ENCODE measurements around the gene MYO1B. TPM values are rescaled to one million over a fixed set of nuclear protein-coding genes. Genes with fewer than 3 reads are reported as not detected.

The MYO1B gene
- total RNA-seq, 1 experiment from 2014 or later, result 43.2 TPM

DNA sequence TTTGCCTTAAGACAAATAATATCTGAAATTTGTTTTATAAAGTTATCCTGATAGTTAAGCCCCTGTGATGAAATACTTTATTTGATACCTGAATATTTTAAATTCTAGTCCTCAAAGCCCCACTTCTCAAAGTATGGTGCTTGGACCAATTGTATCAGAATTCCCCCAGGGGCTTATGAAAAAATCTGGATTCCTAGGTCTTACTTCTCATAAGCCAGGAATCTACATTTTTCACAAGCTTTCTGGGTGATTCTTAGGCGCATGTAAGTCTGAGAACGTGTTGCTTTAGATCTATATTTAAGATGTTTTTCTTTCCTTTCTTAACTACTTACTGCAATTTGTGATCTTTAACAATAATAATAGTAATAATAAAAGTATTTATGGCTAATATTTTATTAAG is 53.1 kb downstream of the MYO1B start:
- Histone ChIP-seq H4K5ac (ENCODE audit: insufficient read length, low read depth, low read length) (no peak overlapping the region), H3K23ac (ENCODE audit: insufficient read length, low read depth, low read length) (no peak overlapping the region), H3K27me3 (ENCODE audit: insufficient read depth, low read length) (no peaks in the 10 kb centered on the region), H3K4me1 (ENCODE audit: insufficient read depth, low read length) (no peaks in the 10 kb centered on the region), H3K56ac (ENCODE audit: insufficient read length, low read depth, low read length) (no peak overlapping the region), H3K79me1 (ENCODE audit: insufficient read depth, low read depth, low read length, poor library complexity, severe bottlenecking) (peaks cover 6% of the 10 kb centered on the region), H2AK5ac (ENCODE audit: insufficient read length, low read length) (no peak overlapping the region), H3K9me3 (ENCODE audit: control insufficient read depth, low read depth, low read length) (no peaks in the 10 kb centered on the region), H4K8ac (replicated peaks; ENCODE audit: insufficient read length, low read depth, low read length) (no peak overlapping the region), H3K4me2 (ENCODE audit: insufficient read depth, insufficient read length, low read length) (no peak overlapping the region), H2BK120ac (ENCODE audit: low read depth, low read length, poor library complexity, severe bottlenecking) (no peak overlapping the region), H3K4ac (ENCODE audit: low read depth, low read length) (no peak overlapping the region), H2AFZ (ENCODE audit: low read length) (no peak overlapping the region), H3K23me2 (ENCODE audit: insufficient read length, low read depth, low read length, poor library complexity, severe bottlenecking) (no peaks in the 10 kb centered on the region), H2BK20ac (ENCODE audit: low read depth, low read length, poor library complexity, severe bottlenecking) (no peak overlapping the region), H3K18ac (ENCODE audit: insufficient read length, low read depth, low read length) (no peak overlapping the region), H2BK15ac (ENCODE audit: low read depth, low read length) (no peak overlapping the region), H2BK12ac (ENCODE audit: insufficient read length, low read depth, low read length) (no peak overlapping the region), H4K91ac (ENCODE audit: insufficient read length, low read depth, low read length) (no peak overlapping the region), H3K27ac (ENCODE audit: insufficient read length, low read depth, low read length) (no peak overlapping the region), H3K9ac (ENCODE audit: extremely low read depth, insufficient read length, low read length) (no peak overlapping the region), H3K14ac (ENCODE audit: insufficient read depth, low read length) (no peak overlapping the region), H3K79me2 (ENCODE audit: insufficient read depth, low read length) (no peaks in the 10 kb centered on the region; the same call in 1 of the 2 replicates), H3T11ph (ENCODE audit: low read length) (no peak overlapping the region), H4K20me1 (ENCODE audit: control insufficient read depth, insufficient read depth, insufficient read length) (no peaks in the 10 kb centered on the region), H2BK5ac (ENCODE audit: insufficient read length, low read length) (no peak overlapping the region)
- H3K4me3 Mint-ChIP-seq, result no peak overlapping the region
- peaks cover under 1 to 2% of the 10 kb centered on the region in 2 experiments; a peak in 1 of 4 replicates for H3K4me1 Mint-ChIP-seq
- TF ChIP-seq, protein P1, sequence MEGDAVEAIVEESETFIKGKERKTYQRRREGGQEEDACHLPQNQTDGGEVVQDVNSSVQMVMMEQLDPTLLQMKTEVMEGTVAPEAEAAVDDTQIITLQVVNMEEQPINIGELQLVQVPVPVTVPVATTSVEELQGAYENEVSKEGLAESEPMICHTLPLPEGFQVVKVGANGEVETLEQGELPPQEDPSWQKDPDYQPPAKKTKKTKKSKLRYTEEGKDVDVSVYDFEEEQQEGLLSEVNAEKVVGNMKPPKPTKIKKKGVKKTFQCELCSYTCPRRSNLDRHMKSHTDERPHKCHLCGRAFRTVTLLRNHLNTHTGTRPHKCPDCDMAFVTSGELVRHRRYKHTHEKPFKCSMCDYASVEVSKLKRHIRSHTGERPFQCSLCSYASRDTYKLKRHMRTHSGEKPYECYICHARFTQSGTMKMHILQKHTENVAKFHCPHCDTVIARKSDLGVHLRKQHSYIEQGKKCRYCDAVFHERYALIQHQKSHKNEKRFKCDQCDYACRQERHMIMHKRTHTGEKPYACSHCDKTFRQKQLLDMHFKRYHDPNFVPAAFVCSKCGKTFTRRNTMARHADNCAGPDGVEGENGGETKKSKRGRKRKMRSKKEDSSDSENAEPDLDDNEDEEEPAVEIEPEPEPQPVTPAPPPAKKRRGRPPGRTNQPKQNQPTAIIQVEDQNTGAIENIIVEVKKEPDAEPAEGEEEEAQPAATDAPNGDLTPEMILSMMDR (conservative IDR thresholded peaks at IDR 0.05), result no peak
- H3K9me3 Mint-ChIP-seq, result no peaks in the 10 kb centered on the region
- peaks cover 0 to 8% (median 2%) of the 10 kb centered on the region in 3 experiments; a peak in 2 of 7 replicates for H3K36me3 Mint-ChIP-seq (ENCODE audit: insufficient read depth in 1 of 3, low read depth in 3 of 3)
- H3K27ac Mint-ChIP-seq, result no peak overlapping the region
- no CpG with 5 or more reads among the region's 2 CpGs for WGBS (ENCODE audit: extremely low coverage, insufficient read length, low lambda C conversion rate)
- DNase-seq, result no peak
- no peaks in the 10 kb centered on the region for H3K27me3 Mint-ChIP-seq (ENCODE audit: low read depth)

Data from H9 (cell line).